Measurements from ENCODE around the gene MNX1. TPM values are rescaled to one million over a fixed set of nuclear protein-coding genes. Genes with fewer than 3 reads are reported as not detected.

The MNX1 gene
- total RNA-seq, 1 donor from 2014 or later: not detected

DNA sequence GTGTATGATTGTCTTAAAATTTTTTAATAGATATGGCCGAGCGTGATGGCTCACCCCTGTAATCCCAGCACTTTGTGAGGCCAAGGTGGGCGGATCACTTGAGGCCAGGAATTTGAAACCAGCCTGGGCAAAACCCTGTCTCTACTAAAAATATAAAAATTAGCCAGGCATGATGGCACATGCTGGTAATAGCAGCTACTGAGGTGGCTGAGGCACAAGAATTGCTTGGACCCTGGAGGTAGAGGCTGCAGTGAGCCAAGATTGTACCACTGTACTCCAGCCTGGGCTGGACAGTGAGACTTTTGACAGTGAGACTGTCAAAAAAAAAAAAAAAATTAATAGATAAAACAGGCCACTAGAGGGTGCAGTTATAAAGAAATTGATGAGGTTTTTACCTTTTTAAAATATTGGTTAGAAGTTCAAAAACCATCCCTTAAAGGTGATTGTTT lies 40.5 kb downstream of the MNX1 start:
- Histone ChIP-seq H2AFZ (ENCODE audit: low read depth, low read length) (no peak overlapping the region), H3K79me2 (ENCODE audit: insufficient read depth, low read length) (no peaks in the 10 kb centered on the region), H3K9ac (ENCODE audit: low read length) (no peak overlapping the region), H3K4me3 (ENCODE audit: insufficient read depth, low read depth, low read length) (no peak overlapping the region), H3K4me2 (ENCODE audit: low read length) (no peak overlapping the region), H3K27ac (ENCODE audit: low read depth, low read length) (no peak overlapping the region), H3K4me1 (ENCODE audit: insufficient read depth, low read length) (no peaks in the 10 kb centered on the region), H4K20me1 (ENCODE audit: insufficient read depth, low read length) (peaks cover 4% of the 10 kb centered on the region), H3K27me3 (ENCODE audit: insufficient read depth, low read length) (no peaks in the 10 kb centered on the region), H3K9me3 (ENCODE audit: insufficient read depth, low read depth, low read length) (no peaks in the 10 kb centered on the region), H3K36me3 (ENCODE audit: insufficient read depth, low read length) (peaks cover 41% of the 10 kb centered on the region)
- no peak for DNase-seq (ENCODE audit: low read depth)
- FAIRE-seq: no peak
- peaks cover 12% of the 10 kb centered on the region for H3K36me3 Mint-ChIP-seq (ENCODE audit: low read depth, unreplicated experiment)
- peaks cover 2% of the 10 kb centered on the region for H3K4me1 Mint-ChIP-seq (ENCODE audit: low read depth, unreplicated experiment)
- no peak overlapping the region for H3K4me3 Mint-ChIP-seq (ENCODE audit: unreplicated experiment)
- H3K27ac Mint-ChIP-seq (ENCODE audit: unreplicated experiment): no peak overlapping the region
- H3K9me3 Mint-ChIP-seq (ENCODE audit: unreplicated experiment): no peaks in the 10 kb centered on the region
- TF ChIP-seq, protein P1, sequence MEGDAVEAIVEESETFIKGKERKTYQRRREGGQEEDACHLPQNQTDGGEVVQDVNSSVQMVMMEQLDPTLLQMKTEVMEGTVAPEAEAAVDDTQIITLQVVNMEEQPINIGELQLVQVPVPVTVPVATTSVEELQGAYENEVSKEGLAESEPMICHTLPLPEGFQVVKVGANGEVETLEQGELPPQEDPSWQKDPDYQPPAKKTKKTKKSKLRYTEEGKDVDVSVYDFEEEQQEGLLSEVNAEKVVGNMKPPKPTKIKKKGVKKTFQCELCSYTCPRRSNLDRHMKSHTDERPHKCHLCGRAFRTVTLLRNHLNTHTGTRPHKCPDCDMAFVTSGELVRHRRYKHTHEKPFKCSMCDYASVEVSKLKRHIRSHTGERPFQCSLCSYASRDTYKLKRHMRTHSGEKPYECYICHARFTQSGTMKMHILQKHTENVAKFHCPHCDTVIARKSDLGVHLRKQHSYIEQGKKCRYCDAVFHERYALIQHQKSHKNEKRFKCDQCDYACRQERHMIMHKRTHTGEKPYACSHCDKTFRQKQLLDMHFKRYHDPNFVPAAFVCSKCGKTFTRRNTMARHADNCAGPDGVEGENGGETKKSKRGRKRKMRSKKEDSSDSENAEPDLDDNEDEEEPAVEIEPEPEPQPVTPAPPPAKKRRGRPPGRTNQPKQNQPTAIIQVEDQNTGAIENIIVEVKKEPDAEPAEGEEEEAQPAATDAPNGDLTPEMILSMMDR (IDR thresholded peaks at IDR 0.05; ENCODE audit: insufficient read depth, low read depth, low read length): peak; percentile 24
- TF ChIP-seq EZH2 (IDR thresholded peaks at IDR 0.05; ENCODE audit: insufficient read depth, low read length): no peak
- no peaks in the 10 kb centered on the region for H3K27me3 Mint-ChIP-seq (ENCODE audit: low read depth, unreplicated experiment)

DNA sequence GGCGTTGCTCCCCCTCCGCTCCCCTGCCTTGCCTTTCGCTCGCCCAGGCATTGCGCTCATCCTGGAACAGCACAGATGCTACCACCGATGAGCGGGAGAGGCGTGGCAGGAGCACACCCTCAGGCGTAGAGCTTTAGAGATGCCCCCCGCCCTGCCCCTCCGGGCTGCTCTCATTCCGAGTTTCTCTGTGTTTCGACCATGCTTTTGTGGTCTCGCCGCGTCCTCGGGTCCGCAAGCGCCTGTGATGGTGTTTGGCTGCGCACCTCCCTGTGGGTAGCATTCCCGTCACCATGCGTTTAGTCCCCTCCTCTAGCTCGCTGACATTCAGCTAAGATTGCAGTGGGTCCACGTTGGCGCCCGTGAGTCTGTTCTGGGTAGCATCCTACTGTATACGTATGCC lies 42.3 kb downstream of the MNX1 start:
- no peak overlapping the region for H3K27ac Mint-ChIP-seq (ENCODE audit: unreplicated experiment)
- Histone ChIP-seq H3K4me3 (ENCODE audit: insufficient read depth, low read depth, low read length) (no peak overlapping the region), H4K20me1 (ENCODE audit: insufficient read depth, low read length) (peaks cover 9% of the 10 kb centered on the region), H3K27me3 (ENCODE audit: insufficient read depth, low read length) (no peaks in the 10 kb centered on the region), H3K4me2 (ENCODE audit: low read length) (no peak overlapping the region), H3K79me2 (ENCODE audit: insufficient read depth, low read length) (no peaks in the 10 kb centered on the region), H3K9me3 (ENCODE audit: insufficient read depth, low read depth, low read length) (no peaks in the 10 kb centered on the region), H3K27ac (ENCODE audit: low read depth, low read length) (no peak overlapping the region), H3K9ac (ENCODE audit: low read length) (no peak overlapping the region), H3K36me3 (ENCODE audit: insufficient read depth, low read length) (peaks cover 57% of the 10 kb centered on the region), H2AFZ (ENCODE audit: low read depth, low read length) (no peak overlapping the region), H3K4me1 (ENCODE audit: insufficient read depth, low read length) (no peaks in the 10 kb centered on the region)
- FAIRE-seq (no peak), DNase-seq (ENCODE audit: low read depth) (no peak)
- H3K4me3 Mint-ChIP-seq (ENCODE audit: unreplicated experiment): no peak overlapping the region
- H3K9me3 Mint-ChIP-seq (ENCODE audit: unreplicated experiment): no peaks in the 10 kb centered on the region
- peaks cover 15% of the 10 kb centered on the region for H3K36me3 Mint-ChIP-seq (ENCODE audit: low read depth, unreplicated experiment)
- peaks cover 2% of the 10 kb centered on the region for H3K4me1 Mint-ChIP-seq (ENCODE audit: low read depth, unreplicated experiment)
- no peaks in the 10 kb centered on the region for H3K27me3 Mint-ChIP-seq (ENCODE audit: low read depth, unreplicated experiment)
- no peak for TF ChIP-seq EZH2 (IDR thresholded peaks at IDR 0.05; ENCODE audit: insufficient read depth, low read length)
- TF ChIP-seq, protein P1 (IDR thresholded peaks at IDR 0.05; ENCODE audit: insufficient read depth, low read depth, low read length): no peak

DNA sequence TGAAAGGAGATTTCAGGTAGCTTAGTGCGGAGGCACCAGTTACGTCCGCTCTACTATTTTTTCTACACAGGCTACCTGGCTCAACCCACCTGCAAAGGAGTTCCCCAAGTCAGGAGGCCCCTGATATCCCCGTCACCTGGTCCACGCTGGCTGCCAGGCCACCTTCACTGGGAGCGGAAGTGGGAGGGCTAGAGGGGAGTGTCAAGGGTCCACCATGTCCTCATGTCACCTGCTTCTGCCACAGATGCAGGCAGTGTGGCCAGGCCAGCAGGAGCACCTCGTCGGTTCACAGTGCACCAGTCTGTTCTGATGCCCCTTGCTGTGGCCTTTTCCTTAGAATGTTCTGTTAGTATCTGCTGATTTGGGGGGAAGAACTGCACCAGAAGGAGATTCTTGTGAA lies 44.1 kb downstream of the MNX1 start:
- no peak overlapping the region for H3K27ac ChIP-seq (ENCODE audit: low read depth, low read length)
- Mint-ChIP-seq H3K36me3 (ENCODE audit: low read depth, unreplicated experiment) (peaks cover 19% of the 10 kb centered on the region), H3K27ac (ENCODE audit: unreplicated experiment) (no peak overlapping the region), H3K4me3 (ENCODE audit: unreplicated experiment) (no peak overlapping the region), H3K9me3 (ENCODE audit: unreplicated experiment) (no peaks in the 10 kb centered on the region), H3K27me3 (ENCODE audit: low read depth, unreplicated experiment) (no peaks in the 10 kb centered on the region), H3K4me1 (ENCODE audit: low read depth, unreplicated experiment) (peaks cover 2% of the 10 kb centered on the region)
- peaks cover 23% of the 10 kb centered on the region for H4K20me1 ChIP-seq (ENCODE audit: insufficient read depth, low read length)
- no peak for TF ChIP-seq EZH2 (IDR thresholded peaks at IDR 0.05; ENCODE audit: insufficient read depth, low read length)
- TF ChIP-seq, protein P1 (IDR thresholded peaks at IDR 0.05; ENCODE audit: insufficient read depth, low read depth, low read length): no peak
- no peak overlapping the region for H3K9ac ChIP-seq (ENCODE audit: low read length)
- H3K4me1 ChIP-seq (ENCODE audit: insufficient read depth, low read length): no peaks in the 10 kb centered on the region
- no peaks in the 10 kb centered on the region for H3K9me3 ChIP-seq (ENCODE audit: insufficient read depth, low read depth, low read length)
- no peak overlapping the region for H3K4me3 ChIP-seq (ENCODE audit: insufficient read depth, low read depth, low read length)
- DNase-seq (ENCODE audit: low read depth): no peak
- no peaks in the 10 kb centered on the region for H3K27me3 ChIP-seq (ENCODE audit: insufficient read depth, low read length)
- H2AFZ ChIP-seq (ENCODE audit: low read depth, low read length): no peak overlapping the region
- no peak for FAIRE-seq
- no peak overlapping the region for H3K4me2 ChIP-seq (ENCODE audit: low read length)
- peaks cover 2% of the 10 kb centered on the region for H3K79me2 ChIP-seq (ENCODE audit: insufficient read depth, low read length)
- peaks cover 57% of the 10 kb centered on the region for H3K36me3 ChIP-seq (ENCODE audit: insufficient read depth, low read length)

Data from astrocyte (in vitro differentiated cells and primary cell).